Tibial nerve (tissue), 4 donors: ENCODE data around the gene NPHP1. TPM values are rescaled to one million over a fixed set of nuclear protein-coding genes. Genes with fewer than 3 reads are reported as not detected.
"Not testable (repeated sequence)": the region's sequence is repeated elsewhere in the genome, so short reads cannot be mapped to it uniquely, and the experiment has no call there.

ENCODE experiments used
- DNase-seq, 2 donors: peaks; one replicate each; pipeline ENCODE4 v3.0.0-alpha.2; 2019; ENCODE audit warnings: low spot score in 2 of 2
- H3K27ac ChIP-seq, 4 donors: fragments of 200-600 bp; sonication (generic) in 3 of 4; one replicate each; pipeline ENCODE4 v1.5.1; 2017 to 2019; ENCODE audit warnings: mild to moderate bottlenecking in 1 of 4
- H3K27me3 ChIP-seq, 2 donors: fragments of 200-600 bp; sonication (generic) in 1 of 2; one replicate each; pipeline versions ENCODE4 v1.5.1 to v1.6.0; 2017 to 2019
- H3K36me3 ChIP-seq, 3 donors: fragments of 200-600 bp; sonication (generic); one replicate each; pipeline ENCODE4 v1.5.1; 2018 to 2019
- H3K4me1 ChIP-seq, 4 donors: fragments of 200-600 bp; sonication (generic) in 3 of 4; one replicate each; pipeline ENCODE4 v1.5.1; 2017 to 2019
- H3K4me3 ChIP-seq, 4 donors: fragments of 200-600 bp; sonication (generic) in 3 of 4; one replicate each; pipeline ENCODE4 v1.5.1; 2017 to 2019; ENCODE audit warnings: mild to moderate bottlenecking in 1 of 4, moderate library complexity in 1 of 4
- H3K9me3 ChIP-seq, 4 donors: fragments of 200-600 bp; sonication (generic) in 3 of 4; one replicate each; pipeline ENCODE4 v1.5.1; 2017 to 2019
- CTCF ChIP-seq, 5 experiments: fragments of 200-600 bp in 3 of 5; fragments of 450-650 bp in 2 of 5; sonication (generic) in 3 of 5; IDR thresholded peaks; one replicate each; pipeline ENCODE4 v1.5.1; 2016 to 2019; ENCODE audit warnings: antibody characterized with exemption in 5 of 5, mild to moderate bottlenecking in 3 of 5, moderate library complexity in 2 of 5
- EP300 ChIP-seq, 2 donors: sonication (generic); formaldehyde crosslinking; IDR thresholded peaks; one replicate each; pipeline ENCODE4 v1.6.1; 2017; ENCODE audit warnings: antibody characterized with exemption in 2 of 2, mild to moderate bottlenecking in 1 of 2
- POLR2A ChIP-seq, 2 donors: fragments of 450-650 bp; IDR thresholded peaks; one replicate each; pipeline ENCODE4 v1.6.1; 2017; ENCODE audit warnings: antibody characterized with exemption in 2 of 2, mild to moderate bottlenecking in 2 of 2, moderate library complexity in 2 of 2
- WGBS, 2 donors: methylation state at CpG; one replicate each; pipeline ENCODE4 v1.1.5; 2018; 5-methylcytosine and 5-hydroxymethylcytosine counted together
- total RNA-seq, 4 donors: library from RNA; depleted of rRNA; stranded (reverse); fragments of >200 nt; gene quantifications; one replicate each; pipeline ENCODE4 v1.1.0, GENCODE V29; 2016

The NPHP1 gene
- total RNA-seq, 4 donors from 2014 or later, result 3.5 to 8.7 (median 5.9) TPM

GRCh38 chr2:110221938-110222337, 17.1 kb upstream of the NPHP1 start:
- H3K36me3 ChIP-seq, result no peaks in the 10 kb centered on the region
- 51 to 52% methylated on average over 4 of the region's 4 CpGs for WGBS, 2 donors
- no peak for DNase-seq
- no peak overlapping the region for H3K27ac ChIP-seq
- H3K9me3 ChIP-seq, result no peaks in the 10 kb centered on the region
- no peak overlapping the region for H3K4me3 ChIP-seq
- no peaks in the 10 kb centered on the region for H3K27me3 ChIP-seq
- TF ChIP-seq CTCF (IDR thresholded peaks at IDR 0.05) (no peak), POLR2A (IDR thresholded peaks at IDR 0.05) (no peak), EP300 (IDR thresholded peaks at IDR 0.05) (no peak)
- no peaks in the 10 kb centered on the region for H3K4me1 ChIP-seq

GRCh38 chr2:110220190-110220564, 15.4 kb upstream of the NPHP1 start:
- H3K36me3 ChIP-seq, result no peaks in the 10 kb centered on the region
- H3K4me3 ChIP-seq, result no peak overlapping the region
- DNase-seq, result no peak
- no peaks in the 10 kb centered on the region for H3K9me3 ChIP-seq
- no peaks in the 10 kb centered on the region for H3K27me3 ChIP-seq
- TF ChIP-seq POLR2A (IDR thresholded peaks at IDR 0.05), result no peak
- H3K4me1 ChIP-seq, result no peaks in the 10 kb centered on the region
- WGBS, 2 donors, result 75 to 93% methylated on average over 2 of the region's 2 CpGs
- H3K27ac ChIP-seq, result no peak overlapping the region

- 25 to 30% methylated on average over 1 of the region's 1 CpG for WGBS, 2 donors
- Histone ChIP-seq H3K36me3 (no peaks in the 10 kb centered on the region), H3K27ac (no peak overlapping the region), H3K4me3 (no peak overlapping the region), H3K4me1 (no peaks in the 10 kb centered on the region), H3K27me3 (no peaks in the 10 kb centered on the region), H3K9me3 (no peaks in the 10 kb centered on the region)
- no peak for DNase-seq
- TF ChIP-seq EP300 (IDR thresholded peaks at IDR 0.05) (no peak), POLR2A (IDR thresholded peaks at IDR 0.05) (no peak), CTCF (IDR thresholded peaks at IDR 0.05) (no peak)
Measured at GRCh38 chr2:110219496-110220189, 14.8 kb upstream of the NPHP1 start.

GRCh38 chr2:110218889-110219288, 14.1 kb upstream of the NPHP1 start:
- not testable (repeated sequence) for H3K27ac ChIP-seq, H3K4me3 ChIP-seq, H3K4me1 ChIP-seq, H3K9me3 ChIP-seq, H3K27me3 ChIP-seq, H3K36me3 ChIP-seq, DNase-seq
- 82 to 88% methylated on average over 7 of the region's 7 CpGs for WGBS, 2 donors

DNA sequence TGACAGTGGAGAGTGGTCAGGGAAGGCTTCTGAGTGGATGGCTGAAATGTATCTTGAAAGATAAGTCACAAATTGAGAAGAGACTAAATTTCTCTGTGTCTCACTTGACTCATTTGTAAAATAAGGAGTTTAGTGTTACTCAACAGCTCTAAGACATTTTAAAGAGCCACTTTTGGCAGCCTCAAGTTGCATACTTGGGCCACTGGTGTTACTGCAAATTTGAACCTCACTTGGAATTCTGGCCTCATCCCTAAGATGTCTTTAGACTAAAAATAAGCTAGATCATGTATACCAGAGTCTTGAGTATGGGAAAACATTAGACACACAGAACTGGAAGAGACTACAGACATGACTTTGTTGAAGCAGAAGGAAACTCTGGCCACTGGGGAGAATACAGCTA, 12.0 kb upstream of the NPHP1 start:
- TF ChIP-seq POLR2A (IDR thresholded peaks at IDR 0.05), result no peak
- no peak overlapping the region for H3K4me3 ChIP-seq
- H3K4me1 ChIP-seq, result peaks cover 0 to 7% (median 0%) of the 10 kb centered on the region in 4 donors
- H3K27me3 ChIP-seq, result no peaks in the 10 kb centered on the region
- no peak for DNase-seq
- no peaks in the 10 kb centered on the region for H3K9me3 ChIP-seq
- no peak overlapping the region for H3K27ac ChIP-seq
- no peaks in the 10 kb centered on the region for H3K36me3 ChIP-seq

GRCh38 chr2:110216199-110216598, 11.4 kb upstream of the NPHP1 start:
- Histone ChIP-seq H3K4me1 (peaks cover 0 to 13% (median 2%) of the 10 kb centered on the region in 4 donors), H3K4me3 (no peak overlapping the region), H3K36me3 (peaks cover 0 to under 1% (median 0%) of the 10 kb centered on the region in 3 donors), H3K27me3 (no peaks in the 10 kb centered on the region), H3K27ac (no peak overlapping the region), H3K9me3 (no peaks in the 10 kb centered on the region)
- no peak for TF ChIP-seq EP300 (IDR thresholded peaks at IDR 0.05)
- TF ChIP-seq POLR2A (IDR thresholded peaks at IDR 0.05), result no peak
- TF ChIP-seq CTCF (IDR thresholded peaks at IDR 0.05), result no peak
- 55 to 63% methylated on average over 3 of the region's 3 CpGs for WGBS, 2 donors
- DNase-seq, result no peak
